KBM-7 (cell line): ENCODE data around the gene GSG1L2.

Source experiments
- DNase-seq: peaks from one replicate; pipeline ENCODE4 v3.0.0-alpha.2; 2015
- in situ Hi-C: fragments of 300-500 bp; cut with MboI; formaldehyde crosslinking; loops from 2 replicates; pipeline ENCODE4 v1.14.3; 2020; ENCODE audit warnings: low sequenced_read_pairs, low pct_unique_long_range_greater_than_20kb, mixed read lengths

Gene GSG1L2

GRCh38 chr17:9821921-9822320 lies at the start of gene GSG1L2:
GSG1L2 (minus strand) TSS chr17:9822079; CDS start chr17:9822071, 8 bp downstream.
- in situ Hi-C loops = no loop called here
- DNase-seq = no peak

GRCh38 chr17:9868552-9868951 lies 46.7 kb upstream of the GSG1L2 start:
- in situ Hi-C loops = no loop called here
- DNase-seq = no peak

GRCh38 chr17:9865586-9865985 lies 43.7 kb upstream of the GSG1L2 start:
- DNase-seq = no peak
- in situ Hi-C loops = no loop called here

GRCh38 chr17:9862949-9863348 lies 41.1 kb upstream of the GSG1L2 start:
- in situ Hi-C loops = no loop called here
- no peak for DNase-seq

- in situ Hi-C loops = no loop called here
- DNase-seq = no peak
Observed at GRCh38 chr17:9862220-9862619, 40.3 kb upstream of the GSG1L2 start.

GRCh38 chr17:9860851-9861250 lies 39.0 kb upstream of the GSG1L2 start:
- no peak for DNase-seq
- in situ Hi-C loops = no loop called here

- in situ Hi-C loops = no loop called here
- no peak for DNase-seq
Observed at GRCh38 chr17:9859781-9860180, 37.9 kb upstream of the GSG1L2 start.

- in situ Hi-C loops = no loop called here
- no peak for DNase-seq
Observed at GRCh38 chr17:9855036-9855435, 33.2 kb upstream of the GSG1L2 start.

GRCh38 chr17:9854255-9854654 lies 32.4 kb upstream of the GSG1L2 start:
- DNase-seq = no peak
- in situ Hi-C loops = no loop called here

GRCh38 chr17:9850151-9850550 lies 28.3 kb upstream of the GSG1L2 start:
- DNase-seq = no peak
- in situ Hi-C loops = no loop called here

- no peak for DNase-seq
- in situ Hi-C loops = no loop called here
Observed at GRCh38 chr17:9845306-9845705, 23.4 kb upstream of the GSG1L2 start.

GRCh38 chr17:9844153-9844552 lies 22.3 kb upstream of the GSG1L2 start:
- in situ Hi-C loops = no loop called here
- no peak for DNase-seq

- in situ Hi-C loops = no loop called here
- no peak for DNase-seq
Observed at GRCh38 chr17:9843152-9844010, 21.5 kb upstream of the GSG1L2 start.

- DNase-seq = no peak
- in situ Hi-C loops = no loop called here
Observed at GRCh38 chr17:9842057-9842758, 20.3 kb upstream of the GSG1L2 start.

GRCh38 chr17:9839433-9839832 lies 17.6 kb upstream of the GSG1L2 start:
- DNase-seq = no peak
- in situ Hi-C loops = no loop called here

GRCh38 chr17:9837551-9838471 lies 15.9 kb upstream of the GSG1L2 start:
- in situ Hi-C loops = no loop called here
- no peak for DNase-seq

GRCh38 chr17:9833922-9834321 lies 12.0 kb upstream of the GSG1L2 start:
- in situ Hi-C loops = no loop called here
- DNase-seq = no peak

- in situ Hi-C loops = no loop called here
- no peak for DNase-seq
Observed at GRCh38 chr17:9830711-9831110, 8.8 kb upstream of the GSG1L2 start.

- in situ Hi-C loops = no loop called here
- DNase-seq = no peak
Observed at GRCh38 chr17:9829343-9829742, 7.5 kb upstream of the GSG1L2 start.
